IPS-20b (cell line): ENCODE results near the gene SDK1.

Experiments
- H3K27ac ChIP-seq: one replicate; pipeline ENCODE4 v1.5.1; 2013; ENCODE audit warnings: low read length
- H3K27me3 ChIP-seq: 2 replicates; pipeline ENCODE4 v1.6.1; 2013; ENCODE audit warnings: mild to moderate bottlenecking, low read length, inconsistent platforms; ENCODE audit not compliant: insufficient read depth
- H3K36me3 ChIP-seq: 2 replicates; pipeline ENCODE4 v1.6.1; 2013; ENCODE audit warnings: low read depth, mild to moderate bottlenecking, inconsistent platforms, low read length, moderate library complexity; ENCODE audit not compliant: insufficient read depth
- H3K4me1 ChIP-seq: 2 replicates; pipeline ENCODE4 v1.6.1; 2013; ENCODE audit warnings: mild to moderate bottlenecking, control low read depth, inconsistent platforms, low read length, moderate library complexity; ENCODE audit not compliant: insufficient read depth
- H3K4me3 ChIP-seq: 2 replicates; pipeline ENCODE4 v1.5.1; 2013; ENCODE audit warnings: mild to moderate bottlenecking, low read length, inconsistent platforms
- H3K9ac ChIP-seq: 2 replicates; pipeline ENCODE4 v1.6.1; 2013; ENCODE audit warnings: low read depth, mild to moderate bottlenecking, inconsistent platforms, low read length, moderate library complexity
- H3K9me3 ChIP-seq: 2 replicates; pipeline ENCODE4 v1.6.1; 2013; ENCODE audit warnings: mild to moderate bottlenecking, low read depth, low read length, inconsistent platforms; ENCODE audit not compliant: insufficient read depth

Gene SDK1

DNA sequence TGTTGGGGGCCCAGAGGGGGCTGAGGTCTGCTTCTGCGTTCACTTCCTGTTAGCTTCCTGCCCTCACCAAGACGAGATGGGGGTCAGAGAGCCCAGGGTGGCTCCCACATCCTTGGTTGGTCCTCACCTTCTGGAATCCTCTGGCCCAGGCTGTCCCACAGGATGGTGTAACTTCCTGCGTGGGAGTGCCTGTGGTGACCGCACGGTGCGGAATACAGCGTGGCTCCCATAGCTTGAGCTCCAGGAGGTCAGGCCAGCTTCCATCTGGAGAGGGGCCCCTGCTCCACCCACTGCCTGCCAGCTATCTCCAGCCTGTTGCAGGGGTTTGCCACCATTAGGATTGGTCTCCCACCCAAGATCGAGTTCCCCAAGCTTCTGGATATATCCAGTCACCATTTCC is 699.9 kb downstream of the SDK1 start:
- H3K9me3 ChIP-seq = no peaks in the 10 kb centered on the region
- no peak overlapping the region for H3K27ac ChIP-seq
- H3K9ac ChIP-seq = no peak overlapping the region
- no peak overlapping the region for H3K4me3 ChIP-seq
- H3K4me1 ChIP-seq = peaks cover under 1% of the 10 kb centered on the region; the same call in 1 of the 2 replicates
- no peaks in the 10 kb centered on the region for H3K36me3 ChIP-seq
- no peaks in the 10 kb centered on the region for H3K27me3 ChIP-seq

GRCh38 chr7:4001742-4002141 is 700.7 kb downstream of the SDK1 start:
- Histone ChIP-seq H3K9ac (no peak overlapping the region), H3K4me1 (peaks cover 5% of the 10 kb centered on the region; the same call in 1 of the 2 replicates), H3K4me3 (no peak overlapping the region), H3K9me3 (no peaks in the 10 kb centered on the region), H3K36me3 (no peaks in the 10 kb centered on the region), H3K27me3 (no peaks in the 10 kb centered on the region), H3K27ac (no peak overlapping the region)

- peaks cover 5% of the 10 kb centered on the region; the same call in 1 of the 2 replicates for H3K4me1 ChIP-seq
- no peak overlapping the region for H3K9ac ChIP-seq
- H3K27ac ChIP-seq = no peak overlapping the region
- no peak overlapping the region for H3K4me3 ChIP-seq
- H3K27me3 ChIP-seq = no peaks in the 10 kb centered on the region
- H3K9me3 ChIP-seq = no peaks in the 10 kb centered on the region
- no peaks in the 10 kb centered on the region for H3K36me3 ChIP-seq
Measured at GRCh38 chr7:4003503-4003902, 702.5 kb downstream of the SDK1 start.

GRCh38 chr7:4006687-4007086 is 705.6 kb downstream of the SDK1 start:
- Histone ChIP-seq H3K9me3 (no peaks in the 10 kb centered on the region), H3K4me1 (peaks cover 31% of the 10 kb centered on the region; the same call in 1 of the 2 replicates), H3K27ac (no peak overlapping the region), H3K9ac (no peak overlapping the region), H3K36me3 (no peaks in the 10 kb centered on the region), H3K27me3 (no peaks in the 10 kb centered on the region), H3K4me3 (no peak overlapping the region)

DNA sequence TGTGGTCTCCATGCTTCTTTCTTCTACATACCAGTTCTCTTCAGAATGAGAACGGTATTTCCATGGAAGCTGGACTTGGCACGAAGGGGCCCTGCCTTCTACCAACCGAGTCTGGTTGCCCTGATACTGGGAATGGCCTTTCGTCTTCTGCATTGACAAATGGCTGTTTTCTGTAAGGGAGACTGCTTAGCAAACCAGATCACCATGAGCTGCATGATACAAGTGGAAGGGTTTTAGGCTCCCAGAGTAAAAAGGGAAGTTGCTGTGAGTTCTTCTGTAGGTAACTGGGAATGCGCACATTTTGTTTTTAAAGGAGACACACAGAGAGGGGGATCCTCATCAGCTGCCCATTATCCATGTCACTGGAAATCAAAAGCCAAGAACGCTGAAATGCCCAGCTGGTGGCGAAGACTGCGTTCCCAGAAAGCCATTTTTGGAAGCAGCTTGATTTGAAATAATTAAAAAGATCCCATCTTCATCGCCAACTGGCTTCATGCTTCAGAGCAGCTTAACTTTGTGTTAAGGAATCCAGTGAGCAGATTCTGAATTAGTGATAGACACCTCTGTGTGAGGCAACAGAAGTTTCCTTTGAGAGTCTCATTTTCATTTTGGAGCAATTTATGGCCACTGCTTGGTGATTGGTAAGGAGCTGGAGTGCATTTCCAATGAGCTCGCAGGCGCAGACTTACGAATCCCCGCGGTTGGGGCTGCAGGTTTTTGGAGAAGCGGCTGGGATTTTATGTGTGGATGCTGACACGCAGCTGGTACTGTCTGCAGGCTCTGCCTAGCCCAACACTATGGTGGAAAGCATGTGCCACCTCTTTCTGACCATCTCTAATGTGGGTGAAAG is 708.4 kb downstream of the SDK1 start:
- H3K27ac ChIP-seq = no peak overlapping the region
- H3K9ac ChIP-seq = peak overlapping the region; percentile 33; the same call in 1 of the 2 replicates
- no peak overlapping the region for H3K4me3 ChIP-seq

DNA sequence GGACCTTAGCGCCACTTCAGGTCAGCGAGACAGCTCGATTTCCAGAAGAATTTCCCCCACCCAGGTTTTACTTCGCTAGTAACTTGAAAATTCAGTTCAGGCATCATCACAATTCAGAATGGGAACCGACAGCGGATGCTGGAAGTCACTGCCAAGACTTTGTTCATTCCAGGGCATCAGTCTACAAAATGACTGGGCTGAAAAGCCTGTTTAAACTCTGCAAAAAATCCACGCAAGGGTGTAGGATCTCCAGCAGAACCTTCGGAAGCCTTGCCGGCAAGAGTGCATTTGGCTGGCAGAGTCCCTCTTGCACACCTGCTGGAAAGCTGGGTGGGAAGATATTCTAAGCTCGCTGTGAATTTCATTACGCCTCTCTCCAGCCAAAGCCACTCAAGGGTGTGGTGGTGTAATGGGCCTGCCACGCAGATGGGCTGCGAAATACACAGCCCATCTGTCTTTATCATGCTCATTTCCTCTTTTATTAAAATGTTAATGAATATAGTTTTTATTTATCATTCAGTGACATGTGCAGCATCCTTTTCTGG is 709.1 kb downstream of the SDK1 start:
- peak overlapping the region; percentile 33; the same call in 1 of the 2 replicates for H3K9ac ChIP-seq
- peaks cover 42% of the 10 kb centered on the region; the same call in 1 of the 2 replicates for H3K4me1 ChIP-seq
- H3K9me3 ChIP-seq = no peaks in the 10 kb centered on the region
- H3K27ac ChIP-seq = no peak overlapping the region
- H3K4me3 ChIP-seq = no peak overlapping the region
- no peaks in the 10 kb centered on the region for H3K36me3 ChIP-seq
- no peaks in the 10 kb centered on the region for H3K27me3 ChIP-seq

More for the DNA sequence above, 708.4 kb downstream of the SDK1 start:
- Histone ChIP-seq H3K9me3 (no peaks in the 10 kb centered on the region), H3K36me3 (no peaks in the 10 kb centered on the region), H3K27me3 (no peaks in the 10 kb centered on the region), H3K4me1 (peaks cover 42% of the 10 kb centered on the region; the same call in 1 of the 2 replicates)

DNA sequence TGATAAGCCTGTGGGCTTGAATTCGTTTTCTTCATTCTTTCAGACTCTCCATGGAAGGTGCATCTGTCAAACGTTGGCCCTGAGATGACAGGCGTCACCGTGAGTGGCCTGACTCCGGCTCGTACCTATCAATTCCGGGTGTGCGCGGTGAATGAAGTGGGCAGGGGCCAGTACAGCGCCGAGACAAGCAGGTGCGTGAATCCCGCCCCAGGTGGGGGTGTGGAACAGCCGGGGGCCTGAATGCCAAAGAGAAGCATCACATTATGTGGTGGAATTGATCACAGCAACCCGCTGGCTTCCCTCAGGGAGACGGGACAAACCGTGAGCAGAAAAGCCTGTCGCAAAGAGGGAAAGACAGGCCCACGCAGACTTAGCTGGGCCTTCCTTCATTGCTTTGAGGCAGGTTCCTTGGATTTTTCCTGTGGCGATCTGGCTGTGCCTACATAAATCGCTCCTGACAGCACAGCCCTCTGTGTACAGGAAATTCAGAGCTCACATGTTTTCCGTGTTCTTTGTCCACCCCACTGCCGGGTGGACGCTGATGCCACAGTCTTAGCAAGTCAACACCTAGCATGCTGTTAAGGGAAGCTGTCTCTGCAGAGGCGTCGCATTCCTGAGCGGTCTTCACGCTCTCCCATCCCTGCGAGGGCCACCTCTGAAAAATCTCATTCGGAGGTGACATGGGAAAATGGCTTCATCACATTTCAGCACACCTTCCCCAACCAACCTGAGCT is 710.0 kb downstream of the SDK1 start:
- H3K9ac ChIP-seq = no peak overlapping the region
- no peaks in the 10 kb centered on the region for H3K36me3 ChIP-seq
- H3K9me3 ChIP-seq = no peaks in the 10 kb centered on the region
- peaks cover 40% of the 10 kb centered on the region; the same call in 1 of the 2 replicates for H3K4me1 ChIP-seq
- H3K27ac ChIP-seq = no peak overlapping the region
- no peak overlapping the region for H3K4me3 ChIP-seq
- H3K27me3 ChIP-seq = no peaks in the 10 kb centered on the region

DNA sequence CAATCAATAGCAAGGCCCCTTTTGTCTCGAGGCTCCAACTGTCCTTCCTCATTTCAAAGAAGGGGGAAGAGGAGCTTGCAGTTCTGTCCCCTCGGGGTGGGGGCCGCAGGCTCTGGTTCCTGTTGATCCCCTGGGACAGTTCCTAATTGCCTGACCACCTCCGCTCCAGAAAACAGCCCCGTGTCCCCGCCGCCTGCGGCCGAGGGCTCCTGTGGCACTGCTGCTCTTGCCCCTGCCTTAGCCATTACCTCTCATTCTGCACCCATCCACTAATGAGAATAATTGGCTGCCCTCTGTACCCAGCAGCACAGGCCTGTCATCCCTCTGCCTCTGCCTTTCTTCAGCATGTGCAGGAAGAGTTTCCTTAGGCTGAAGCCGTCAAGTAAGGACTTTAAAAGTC is 712.7 kb downstream of the SDK1 start:
- Histone ChIP-seq H3K27me3 (no peaks in the 10 kb centered on the region), H3K4me1 (peaks cover 37% of the 10 kb centered on the region; the same call in 1 of the 2 replicates), H3K9me3 (peaks cover 3% of the 10 kb centered on the region; the same call in 1 of the 2 replicates), H3K36me3 (no peaks in the 10 kb centered on the region), H3K27ac (no peak overlapping the region), H3K4me3 (no peak overlapping the region), H3K9ac (no peak overlapping the region)

- Histone ChIP-seq H3K4me3 (no peak overlapping the region), H3K27me3 (no peaks in the 10 kb centered on the region), H3K9me3 (peaks cover 8% of the 10 kb centered on the region; the same call in 1 of the 2 replicates)
Measured at GRCh38 chr7:4014346-4015050, 713.4 kb downstream of the SDK1 start.

DNA sequence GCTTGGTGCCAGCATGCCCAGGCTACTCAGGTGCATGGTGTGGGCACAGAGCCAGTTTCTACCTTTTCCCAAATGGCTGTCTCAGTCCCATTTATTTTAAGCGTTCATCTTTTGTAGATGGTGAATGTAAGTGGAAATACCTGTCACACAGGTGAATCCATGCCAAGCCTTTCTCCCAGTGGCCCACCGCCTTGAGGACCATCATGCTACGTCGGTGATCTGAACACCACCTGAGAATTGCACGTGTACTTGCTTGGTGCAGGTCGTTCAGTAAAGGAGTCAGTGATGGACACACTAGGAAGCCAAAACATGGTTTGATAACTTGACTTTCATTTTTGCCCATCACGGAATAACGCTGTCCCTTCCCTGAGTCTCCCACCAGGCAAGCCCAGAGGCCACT is 714.3 kb downstream of the SDK1 start:
- Histone ChIP-seq H3K9ac (no peak overlapping the region), H3K27ac (no peak overlapping the region), H3K36me3 (no peaks in the 10 kb centered on the region), H3K9me3 (peaks cover 8% of the 10 kb centered on the region; the same call in 1 of the 2 replicates), H3K4me1 (peaks cover 21% of the 10 kb centered on the region; the same call in 1 of the 2 replicates), H3K4me3 (no peak overlapping the region), H3K27me3 (no peaks in the 10 kb centered on the region)

More at GRCh38 chr7:4014346-4015050, 713.4 kb downstream of the SDK1 start:
- H3K4me1 ChIP-seq = peaks cover 30% of the 10 kb centered on the region; the same call in 1 of the 2 replicates
- no peak overlapping the region for H3K9ac ChIP-seq
- no peak overlapping the region for H3K27ac ChIP-seq
- no peaks in the 10 kb centered on the region for H3K36me3 ChIP-seq

DNA sequence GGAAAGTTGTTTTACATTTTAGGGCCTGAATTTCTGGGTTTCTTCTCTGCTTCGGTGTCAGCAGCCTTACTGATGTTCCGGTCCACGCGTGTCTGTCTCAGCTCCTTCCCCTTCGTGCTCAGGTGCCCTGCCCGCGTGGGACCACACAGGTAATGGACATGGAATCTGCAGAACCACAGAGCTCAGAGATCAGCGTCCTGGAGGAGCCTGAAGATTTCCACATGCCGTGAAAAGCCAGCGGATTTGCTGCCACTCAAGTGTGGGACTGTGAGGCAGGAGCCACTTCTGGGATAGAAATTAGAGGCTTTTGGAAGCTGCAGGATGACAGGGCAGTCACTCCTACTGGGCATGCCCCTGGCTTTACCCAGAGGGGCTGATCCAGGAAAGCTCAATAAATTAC is 714.9 kb downstream of the SDK1 start:
- Histone ChIP-seq H3K27me3 (no peaks in the 10 kb centered on the region), H3K36me3 (no peaks in the 10 kb centered on the region), H3K4me1 (peaks cover 18% of the 10 kb centered on the region; the same call in 1 of the 2 replicates), H3K4me3 (no peak overlapping the region), H3K9me3 (peaks cover 8% of the 10 kb centered on the region; the same call in 1 of the 2 replicates), H3K9ac (no peak overlapping the region), H3K27ac (no peak overlapping the region)
